Measurements from ENCODE around the gene TXNRD3. TPM values are rescaled to one million over a fixed set of nuclear protein-coding genes. Genes with fewer than 3 reads are reported as not detected.
A peak's percentile ranks its signal among the peaks of the same experiment; 100 is the strongest.

Gene TXNRD3
- total and polyA plus RNA-seq, 2 donors from 2014 or later, result 10.8 to 12.1 TPM

- Histone ChIP-seq H3K36me3 (ENCODE audit: control insufficient read depth in 2 of 3, insufficient read depth in 3 of 3, low read length in 3 of 3) (no peaks in the 10 kb centered on the region), H3K9ac (ENCODE audit: low read length in 3 of 3) (no peak overlapping the region), H3K4me3 (ENCODE audit: low read length in 3 of 3) (no peak overlapping the region), H3K27me3 (ENCODE audit: control insufficient read depth, insufficient read depth, low read length) (no peaks in the 10 kb centered on the region), H3K9me3 (ENCODE audit: control insufficient read depth in 2 of 3, insufficient read depth in 1 of 3, low read length in 3 of 3) (no peaks in the 10 kb centered on the region), H3K4me1 (ENCODE audit: control insufficient read depth in 2 of 3, insufficient read depth in 2 of 3, low read depth in 1 of 3, low read length in 3 of 3) (peaks cover 0 to 3% (median 2%) of the 10 kb centered on the region in 3 donors), H3K27ac (ENCODE audit: low read depth in 2 of 2, low read length in 2 of 2) (no peak overlapping the region)
- no peak for FAIRE-seq
- peak in 2 of 5 donors; percentile 39 to 75 for DNase-seq
- intact Hi-C loops (cut with DNase I), result no loop called here
- no peak for TF ChIP-seq CTCF (IDR thresholded peaks at IDR 0.05; ENCODE audit: borderline replicate concordance, extremely low read depth, insufficient read depth)
Observed at GRCh38 chr3:126685493-126685892, 30.6 kb upstream of the TXNRD3 start.

DNA sequence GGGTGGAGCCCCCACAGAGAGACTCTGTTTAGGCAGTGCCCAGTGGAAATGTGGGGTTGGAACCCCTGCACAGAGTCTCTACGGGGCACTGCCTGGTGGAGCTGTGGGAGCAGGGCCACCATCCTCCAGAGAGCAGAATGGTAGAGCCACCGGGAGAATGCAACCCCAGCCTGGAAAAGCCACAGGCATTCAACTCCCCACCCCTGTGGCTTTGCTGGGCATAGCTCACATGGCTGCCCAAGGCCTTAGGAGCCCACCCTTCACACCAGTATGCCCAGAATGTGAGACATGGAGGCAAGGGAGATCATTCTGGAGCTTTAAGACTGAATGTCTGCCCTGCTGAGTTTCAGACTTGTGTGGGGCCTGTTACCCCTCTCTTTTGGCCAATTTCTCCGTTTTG is 30.1 kb upstream of the TXNRD3 start:
- intact Hi-C loops (cut with DNase I), result no loop called here
- TF ChIP-seq CTCF (IDR thresholded peaks at IDR 0.05; ENCODE audit: borderline replicate concordance, extremely low read depth, insufficient read depth), result no peak
- Histone ChIP-seq H3K9ac (ENCODE audit: low read length in 3 of 3) (no peak overlapping the region), H3K4me3 (ENCODE audit: low read length in 3 of 3) (no peak overlapping the region), H3K36me3 (ENCODE audit: control insufficient read depth in 2 of 3, insufficient read depth in 3 of 3, low read length in 3 of 3) (no peaks in the 10 kb centered on the region), H3K27ac (ENCODE audit: low read depth in 2 of 2, low read length in 2 of 2) (no peak overlapping the region), H3K27me3 (ENCODE audit: control insufficient read depth, insufficient read depth, low read length) (no peaks in the 10 kb centered on the region), H3K9me3 (ENCODE audit: control insufficient read depth in 2 of 3, insufficient read depth in 1 of 3, low read length in 3 of 3) (no peaks in the 10 kb centered on the region), H3K4me1 (ENCODE audit: control insufficient read depth in 2 of 3, insufficient read depth in 2 of 3, low read depth in 1 of 3, low read length in 3 of 3) (peaks cover 0 to 3% (median 2%) of the 10 kb centered on the region in 3 donors)
- no peak for FAIRE-seq
- DNase-seq, result no peak

DNA sequence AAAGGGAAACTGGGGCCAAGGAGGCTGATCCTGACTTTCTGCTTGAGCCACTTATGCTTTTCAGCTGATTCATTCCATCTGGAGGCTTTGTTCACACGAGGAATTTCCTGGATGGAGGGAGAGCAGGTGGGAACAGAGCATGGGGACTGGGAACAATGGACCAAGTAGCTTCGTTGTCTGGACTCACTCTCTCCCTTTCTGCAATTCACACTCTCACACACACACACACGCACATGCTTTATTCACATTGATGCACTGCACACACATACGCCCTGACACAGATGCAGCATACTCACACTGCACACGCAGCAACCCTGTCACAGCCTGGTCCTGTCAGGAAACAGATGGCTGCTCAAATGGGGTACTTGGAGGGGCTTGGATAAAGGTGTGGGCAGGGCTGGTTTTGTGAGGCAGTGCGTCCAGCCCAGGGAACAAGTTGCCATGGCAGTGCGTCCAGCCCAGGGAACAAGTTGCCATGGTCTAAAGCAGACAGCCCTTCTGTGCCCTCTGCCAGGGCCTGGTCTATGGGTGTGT is 29.4 kb upstream of the TXNRD3 start:
- Histone ChIP-seq H3K27ac (ENCODE audit: low read depth in 2 of 2, low read length in 2 of 2) (no peak overlapping the region), H3K4me3 (ENCODE audit: low read length in 3 of 3) (peak overlapping the region in 1 of 3 donors; percentile 9), H3K9me3 (ENCODE audit: control insufficient read depth in 2 of 3, insufficient read depth in 1 of 3, low read length in 3 of 3) (no peaks in the 10 kb centered on the region), H3K27me3 (ENCODE audit: control insufficient read depth, insufficient read depth, low read length) (no peaks in the 10 kb centered on the region), H3K9ac (ENCODE audit: low read length in 3 of 3) (no peak overlapping the region), H3K36me3 (ENCODE audit: control insufficient read depth in 2 of 3, insufficient read depth in 3 of 3, low read length in 3 of 3) (no peaks in the 10 kb centered on the region), H3K4me1 (ENCODE audit: control insufficient read depth in 2 of 3, insufficient read depth in 2 of 3, low read depth in 1 of 3, low read length in 3 of 3) (peaks cover 0 to 5% (median 3%) of the 10 kb centered on the region in 3 donors)
- no peak for FAIRE-seq
- intact Hi-C loops (cut with DNase I), result no loop called here
- DNase-seq, result peak in 2 of 5 donors; percentile 48 to 85
- no peak for TF ChIP-seq CTCF (IDR thresholded peaks at IDR 0.05; ENCODE audit: borderline replicate concordance, extremely low read depth, insufficient read depth)

DNA sequence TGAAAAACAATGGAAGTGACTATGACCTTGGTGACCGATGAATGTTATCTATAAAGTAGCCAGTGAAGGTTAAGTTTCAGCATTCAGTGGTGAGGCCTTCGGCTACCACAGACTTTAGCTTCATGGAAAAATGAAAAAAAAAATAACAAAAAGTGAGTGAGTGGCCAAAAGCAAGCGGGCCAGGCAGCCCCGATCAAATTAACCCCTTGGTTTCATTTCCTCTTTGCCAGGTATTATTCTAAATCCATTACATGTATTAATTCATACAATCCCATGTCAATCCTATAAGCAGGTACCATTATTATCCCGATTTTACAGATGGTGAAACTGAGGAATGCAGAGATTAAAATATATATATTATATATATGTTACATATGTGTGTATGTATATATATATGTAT is 28.1 kb upstream of the TXNRD3 start:
- intact Hi-C loops (cut with DNase I), result no loop called here
- no peaks in the 10 kb centered on the region for H3K27me3 ChIP-seq (ENCODE audit: control insufficient read depth, insufficient read depth, low read length)
- no peak overlapping the region for H3K27ac ChIP-seq (ENCODE audit: low read depth in 2 of 2, low read length in 2 of 2)
- FAIRE-seq (no peak), DNase-seq (no peak)
- no peak for TF ChIP-seq CTCF (IDR thresholded peaks at IDR 0.05; ENCODE audit: borderline replicate concordance, extremely low read depth, insufficient read depth)
- no peaks in the 10 kb centered on the region for H3K9me3 ChIP-seq (ENCODE audit: control insufficient read depth in 2 of 3, insufficient read depth in 1 of 3, low read length in 3 of 3)
- peaks cover 0 to 8% (median 3%) of the 10 kb centered on the region in 3 donors for H3K4me1 ChIP-seq (ENCODE audit: control insufficient read depth in 2 of 3, insufficient read depth in 2 of 3, low read depth in 1 of 3, low read length in 3 of 3)
- H3K4me3 ChIP-seq (ENCODE audit: low read length in 3 of 3), result no peak overlapping the region
- no peak overlapping the region for H3K9ac ChIP-seq (ENCODE audit: low read length in 3 of 3)
- H3K36me3 ChIP-seq (ENCODE audit: control insufficient read depth in 2 of 3, insufficient read depth in 3 of 3, low read length in 3 of 3), result no peaks in the 10 kb centered on the region
